Activated CD4-positive, CD25-positive, alpha-beta regulatory T cell treated with anti-CD3 and anti-CD28 coated beads, Interleukin-2, amount 50 U/mL, for 72 hours (primary cell): ENCODE results near the gene ATL3.
"Not testable (repeated sequence)": the region's sequence is repeated elsewhere in the genome, so short reads cannot be mapped to it uniquely, and the experiment has no call there.

Experiments
- DNase-seq: peaks from one replicate; pipeline ENCODE4 v3.0.0; 2021

ATL3 gene, protein sequence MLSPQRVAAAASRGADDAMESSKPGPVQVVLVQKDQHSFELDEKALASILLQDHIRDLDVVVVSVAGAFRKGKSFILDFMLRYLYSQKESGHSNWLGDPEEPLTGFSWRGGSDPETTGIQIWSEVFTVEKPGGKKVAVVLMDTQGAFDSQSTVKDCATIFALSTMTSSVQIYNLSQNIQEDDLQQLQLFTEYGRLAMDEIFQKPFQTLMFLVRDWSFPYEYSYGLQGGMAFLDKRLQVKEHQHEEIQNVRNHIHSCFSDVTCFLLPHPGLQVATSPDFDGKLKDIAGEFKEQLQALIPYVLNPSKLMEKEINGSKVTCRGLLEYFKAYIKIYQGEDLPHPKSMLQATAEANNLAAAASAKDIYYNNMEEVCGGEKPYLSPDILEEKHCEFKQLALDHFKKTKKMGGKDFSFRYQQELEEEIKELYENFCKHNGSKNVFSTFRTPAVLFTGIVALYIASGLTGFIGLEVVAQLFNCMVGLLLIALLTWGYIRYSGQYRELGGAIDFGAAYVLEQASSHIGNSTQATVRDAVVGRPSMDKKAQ

DNA sequence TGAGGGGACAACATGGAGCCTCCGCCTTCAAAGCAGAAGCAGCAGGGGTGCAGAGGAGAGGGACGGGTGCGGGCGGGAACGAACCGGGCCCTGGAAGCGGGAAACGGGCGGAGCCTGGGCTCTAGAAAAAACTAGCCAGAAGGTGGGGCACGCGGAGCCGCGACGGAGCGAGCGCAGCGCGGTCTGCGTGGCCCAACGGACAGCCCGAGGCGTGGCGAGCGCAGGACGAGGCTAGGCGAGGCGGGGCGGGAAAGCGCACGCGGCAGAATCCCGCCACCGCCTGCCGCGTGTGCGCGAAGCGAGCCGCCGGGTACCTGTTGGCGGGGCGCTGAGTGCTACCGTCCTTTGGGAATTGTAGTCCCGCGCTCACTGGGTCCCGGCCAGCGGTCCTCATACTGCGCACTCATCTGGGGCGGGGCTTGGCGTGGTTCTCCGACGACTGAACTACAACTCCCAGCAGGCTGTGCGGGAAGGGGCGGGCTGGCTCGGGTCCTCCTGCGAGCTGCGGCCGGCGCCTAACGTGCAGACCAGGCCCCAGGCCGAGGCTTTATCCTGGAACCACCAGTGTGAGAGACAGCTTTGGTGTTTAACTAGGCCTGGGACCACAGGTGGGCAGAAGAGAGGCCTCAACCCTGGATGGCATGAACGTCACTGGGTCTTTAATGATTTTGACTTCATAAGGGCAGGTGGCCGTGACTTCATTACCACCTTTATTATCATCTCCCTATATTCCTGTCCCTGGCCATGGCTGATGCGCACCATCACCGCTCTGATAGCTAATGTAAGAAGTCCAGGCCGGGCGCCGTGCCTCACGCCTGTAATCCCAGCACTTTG, at the start of gene ATL3:
TSS of gene ATL3 (minus strand) at position 55 of the 834 bp plus-strand sequence. CDS start at position 14, 41 bp downstream.
- peak; percentile 93 for DNase-seq

DNA sequence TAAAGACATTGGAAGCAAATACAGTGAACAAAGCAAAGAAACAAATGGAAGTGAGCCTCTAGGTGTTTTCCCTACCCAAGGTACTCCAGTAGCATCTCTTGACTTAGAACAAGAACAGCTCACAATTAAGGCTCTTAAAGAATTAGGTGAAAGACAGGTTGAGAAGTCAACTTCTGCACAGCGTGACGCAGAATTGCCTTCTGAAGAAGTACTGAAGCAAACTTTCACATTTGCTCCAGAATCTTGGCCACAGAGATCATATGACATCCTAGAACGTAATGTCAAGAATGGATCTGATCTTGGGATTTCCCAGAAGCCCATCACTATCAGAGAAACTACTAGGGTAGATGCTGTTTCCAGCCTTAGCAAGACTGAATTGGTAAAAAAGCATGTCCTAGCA, 49.4 kb upstream of the ATL3 start:
- DNase-seq, result no peak

DNA sequence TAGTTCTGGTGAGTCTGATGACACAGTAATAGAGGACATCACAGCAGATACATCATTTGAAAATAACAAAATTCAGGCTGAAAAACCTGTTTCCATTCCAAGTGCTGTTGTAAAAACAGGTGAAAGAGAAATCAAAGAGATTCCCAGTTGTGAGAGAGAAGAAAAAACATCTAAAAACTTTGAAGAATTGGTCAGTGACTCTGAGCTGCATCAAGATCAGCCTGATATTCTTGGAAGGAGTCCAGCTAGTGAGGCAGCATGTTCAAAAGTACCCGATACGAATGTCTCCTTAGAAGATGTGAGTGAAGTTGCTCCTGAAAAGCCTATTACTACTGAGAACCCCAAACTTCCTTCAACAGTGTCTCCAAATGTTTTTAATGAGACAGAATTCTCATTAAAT, 48.8 kb upstream of the ATL3 start:
- DNase-seq, result no peak

DNA sequence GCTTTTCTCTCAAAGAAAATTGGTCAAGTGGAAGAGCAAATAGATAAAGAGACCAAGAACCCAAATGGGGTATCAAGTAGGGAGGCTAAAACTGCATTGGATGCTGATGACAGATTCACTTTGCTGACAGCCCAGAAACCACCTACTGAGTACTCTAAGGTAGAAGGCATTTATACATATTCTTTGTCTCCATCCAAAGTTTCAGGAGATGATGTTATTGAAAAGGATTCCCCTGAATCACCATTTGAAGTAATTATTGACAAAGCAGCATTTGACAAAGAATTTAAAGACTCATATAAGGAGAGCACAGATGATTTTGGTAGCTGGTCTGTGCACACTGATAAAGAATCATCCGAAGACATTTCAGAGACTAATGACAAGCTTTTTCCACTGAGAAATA, 47.8 kb upstream of the ATL3 start:
- no peak for DNase-seq

DNA sequence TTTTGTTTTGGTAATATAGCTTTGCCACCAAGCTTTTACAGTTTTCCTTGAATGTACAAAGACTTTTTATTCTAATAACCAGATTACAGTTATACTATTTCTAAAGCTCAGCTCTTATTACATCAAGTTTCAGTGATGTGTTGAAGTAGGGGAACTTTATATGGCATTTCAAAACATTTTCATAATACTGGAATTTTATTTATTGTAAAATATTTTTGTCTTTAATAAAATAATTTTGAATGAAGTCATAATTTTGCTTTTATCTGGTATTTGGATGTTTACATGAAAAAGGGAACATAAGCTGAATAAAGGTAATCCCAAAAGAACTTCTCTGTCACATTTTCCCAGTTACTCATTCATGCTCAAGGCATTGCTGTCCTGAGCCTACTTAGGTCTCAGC, 44.9 kb upstream of the ATL3 start:
- DNase-seq, result no peak

DNA sequence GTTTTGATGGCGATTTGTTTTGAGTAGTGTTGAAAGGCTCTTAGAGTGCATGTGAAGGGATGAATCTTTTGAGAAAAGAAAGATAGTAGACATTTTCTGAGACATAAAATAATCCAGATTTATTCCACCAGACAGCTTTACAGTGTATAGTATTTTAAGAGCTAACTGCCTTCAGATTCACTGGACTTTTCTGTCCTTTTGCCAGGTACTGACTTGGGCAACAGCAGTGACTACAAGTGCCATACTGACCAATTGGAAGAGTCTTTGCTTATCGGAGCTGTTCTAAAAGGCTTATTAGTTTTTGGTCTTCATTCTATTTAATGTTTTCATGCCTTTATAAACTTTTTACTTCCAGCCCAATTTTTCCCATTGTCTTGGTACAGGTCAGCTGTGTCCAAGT, 42.6 kb upstream of the ATL3 start:
- no peak for DNase-seq

DNA sequence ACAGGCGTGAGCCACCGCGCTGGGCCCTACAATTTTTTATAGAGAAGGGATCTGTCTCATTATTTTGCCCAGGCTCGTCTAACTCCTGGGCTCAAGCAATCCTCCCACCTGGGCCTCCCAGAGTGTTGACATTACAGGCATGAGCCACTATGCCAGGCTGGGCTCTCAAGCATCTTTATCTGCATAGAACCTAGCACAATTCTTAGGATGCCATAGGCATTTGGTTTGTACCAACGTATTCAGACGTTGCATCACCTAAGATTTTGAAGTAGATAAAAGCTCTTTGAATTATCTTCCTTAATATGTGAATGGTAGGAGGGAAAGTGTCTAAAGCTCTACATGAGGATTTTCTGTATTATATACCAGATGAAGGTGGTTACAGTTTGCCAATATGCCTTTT, 40.7 kb upstream of the ATL3 start:
- DNase-seq, result no peak

DNA sequence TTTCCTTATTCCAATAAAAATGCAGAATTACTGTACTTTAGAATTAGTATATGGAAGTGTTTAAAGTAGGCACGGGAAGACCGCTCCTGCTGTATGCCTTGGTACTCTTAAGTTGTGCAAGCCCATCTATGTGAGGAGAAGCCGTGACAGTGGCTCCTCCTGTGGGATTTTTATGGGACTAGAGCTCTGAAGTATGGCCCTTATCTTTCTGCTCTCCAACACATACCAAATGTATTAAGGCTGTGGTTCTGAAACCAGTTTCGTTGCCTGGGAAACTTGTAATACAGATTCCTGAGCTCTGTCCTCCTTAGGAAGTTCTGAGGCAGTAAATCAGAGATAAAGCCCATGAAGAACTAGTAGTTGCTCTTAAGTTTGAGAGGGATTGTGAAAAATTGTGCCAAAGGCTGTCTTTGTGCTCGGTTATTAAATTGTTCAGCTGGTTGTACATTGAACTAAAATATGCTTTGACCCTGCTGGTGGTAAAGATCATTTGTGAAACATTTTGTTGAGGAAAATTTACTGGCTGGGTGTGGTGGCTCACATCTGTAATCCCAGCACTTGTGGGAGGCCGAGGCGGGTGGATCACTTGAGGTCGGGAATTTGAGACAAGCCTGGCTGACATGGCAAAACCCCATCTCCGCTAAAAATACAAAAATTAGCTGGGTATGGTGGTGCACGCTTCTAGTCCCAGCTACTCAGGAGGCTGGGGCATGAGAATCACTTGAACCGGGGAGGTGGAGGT, 39.5 kb upstream of the ATL3 start:
- DNase-seq, result no peak

DNA sequence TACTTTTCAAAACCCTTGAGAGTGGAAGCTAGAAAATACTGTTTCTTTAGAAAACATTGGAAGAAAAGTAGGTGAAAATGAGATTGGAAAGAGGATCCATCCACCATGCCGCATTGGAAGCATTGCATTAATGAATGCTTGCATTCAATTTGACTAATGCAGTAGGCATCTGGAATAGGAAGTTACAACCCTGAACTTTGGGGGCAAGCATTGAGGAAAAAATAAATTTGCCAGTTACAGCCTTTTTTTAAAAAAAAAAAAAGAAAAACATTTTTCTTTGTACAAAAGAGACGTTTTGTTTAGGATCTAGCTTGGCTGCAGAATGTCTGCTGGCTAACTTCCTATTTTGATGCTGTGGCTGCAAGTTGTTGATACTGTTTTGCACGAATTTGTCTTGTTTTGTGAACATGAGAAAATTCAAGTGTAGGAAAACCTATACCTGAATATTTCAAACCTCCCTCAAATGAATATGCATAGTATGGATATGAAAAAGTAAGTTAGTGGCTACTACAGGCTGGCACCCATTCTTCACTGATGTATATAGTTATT, 38.2 kb upstream of the ATL3 start:
- DNase-seq, result no peak

DNA sequence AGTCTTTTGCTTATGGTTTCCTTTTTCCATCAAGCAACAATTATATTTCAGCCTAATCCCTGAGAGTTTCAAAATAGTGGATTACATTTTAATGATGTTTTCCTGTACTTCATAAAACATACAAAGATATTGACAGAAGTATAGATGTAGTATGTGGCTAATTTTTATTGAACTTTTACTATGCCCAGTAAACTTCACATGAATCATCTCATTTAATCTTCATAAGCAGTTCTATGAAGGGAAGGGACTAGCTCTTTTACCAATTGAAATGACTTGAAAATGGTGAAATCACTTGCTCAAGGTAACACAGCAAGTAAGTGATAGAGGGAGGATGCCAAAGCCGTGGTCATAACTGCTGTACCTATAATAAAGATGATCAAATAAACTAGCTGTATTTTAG, 37.6 kb upstream of the ATL3 start:
- no peak for DNase-seq

DNA sequence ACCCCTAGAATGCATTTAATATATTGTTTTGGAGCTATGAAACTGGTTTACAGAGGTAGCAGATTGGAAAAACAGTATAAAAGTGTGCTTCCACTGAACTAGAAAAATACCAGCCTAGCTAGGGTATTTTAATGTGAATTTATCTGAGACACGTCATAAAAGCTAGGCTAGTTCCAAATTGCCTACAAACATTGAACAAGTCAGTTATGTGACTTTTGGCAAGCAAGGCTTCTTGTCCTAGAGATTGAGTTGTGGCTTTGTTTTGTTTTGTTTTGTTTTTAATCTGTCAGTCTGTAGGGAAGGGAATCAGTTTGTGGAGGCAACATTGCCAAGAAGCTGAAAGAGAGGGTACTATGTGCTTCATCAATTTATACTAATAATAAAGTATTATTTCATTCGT, 34.4 kb upstream of the ATL3 start:
- no peak for DNase-seq

DNA sequence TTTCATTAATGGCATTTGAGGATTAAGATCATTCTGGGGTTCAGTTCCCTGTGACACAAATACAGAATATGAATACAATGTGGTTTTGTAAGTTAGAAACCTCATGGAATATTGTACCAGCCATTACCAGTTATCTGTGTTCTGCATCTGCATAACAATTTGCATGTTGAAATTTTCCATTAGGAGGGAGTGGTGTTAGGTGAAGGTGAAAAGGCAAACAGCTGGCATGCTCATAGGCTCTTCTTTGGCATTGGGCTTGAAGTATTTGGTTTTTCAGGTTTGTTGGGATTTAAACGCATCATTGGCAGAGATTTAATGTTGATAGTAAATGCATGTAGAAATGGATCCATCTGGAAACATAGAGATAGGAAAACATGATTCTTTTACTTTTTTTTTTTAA, 28.7 kb upstream of the ATL3 start:
- DNase-seq, result no peak

DNA sequence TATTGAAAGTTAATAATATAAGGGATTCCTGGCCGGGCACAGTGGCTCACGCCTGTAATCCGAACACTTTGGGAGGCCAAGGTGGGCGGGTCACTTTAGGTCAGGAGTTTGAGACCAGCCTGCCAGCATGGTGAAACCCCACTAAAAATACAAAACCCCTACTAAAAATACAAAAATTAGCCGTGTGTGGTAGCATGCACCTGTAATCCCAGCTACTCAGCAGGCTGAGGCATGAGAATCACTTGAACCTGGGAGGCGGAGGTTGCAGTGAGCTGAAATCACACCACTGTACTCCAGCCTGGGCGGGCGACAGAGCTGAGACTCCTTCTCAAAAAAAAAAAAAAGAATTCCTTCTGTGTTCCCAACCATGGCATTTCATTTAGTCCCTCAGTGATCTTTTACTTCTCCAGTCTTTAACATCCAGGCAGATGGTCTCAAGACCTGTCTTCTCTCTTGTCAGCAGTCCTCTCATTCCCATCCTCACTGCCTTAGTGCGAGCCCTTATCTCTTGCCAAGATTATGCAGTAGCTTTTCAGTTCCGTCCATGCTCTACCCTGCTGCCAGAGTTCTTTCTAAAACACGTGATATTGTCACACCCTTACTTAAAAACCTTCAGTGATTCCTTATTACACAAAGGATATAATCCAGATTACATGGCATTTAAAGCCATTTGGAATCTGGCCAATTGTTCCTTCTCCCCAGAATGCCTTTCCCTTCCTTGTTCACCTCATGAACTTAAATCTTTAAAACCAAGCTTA, 28.0 kb upstream of the ATL3 start:
- DNase-seq, result no peak

DNA sequence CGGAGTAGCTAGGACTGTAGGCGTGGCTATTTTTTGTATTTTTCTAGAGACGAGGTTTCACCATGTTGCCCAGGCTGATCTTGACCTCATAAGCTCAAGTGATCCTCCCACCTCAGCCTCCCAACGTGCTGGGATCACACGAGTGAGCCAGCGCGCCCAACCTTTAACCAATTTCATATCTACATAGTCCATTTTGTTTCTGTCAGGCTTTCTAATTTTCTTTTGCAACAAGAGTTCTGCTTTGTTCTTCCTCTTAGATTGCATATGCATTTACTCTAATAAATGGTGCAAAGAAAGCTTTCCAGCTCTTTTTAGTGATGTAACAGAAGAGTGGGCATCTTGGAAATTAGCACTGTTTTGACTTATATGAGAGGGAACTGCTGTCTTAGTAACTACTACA, 23.4 kb upstream of the ATL3 start:
- no peak for DNase-seq

DNA sequence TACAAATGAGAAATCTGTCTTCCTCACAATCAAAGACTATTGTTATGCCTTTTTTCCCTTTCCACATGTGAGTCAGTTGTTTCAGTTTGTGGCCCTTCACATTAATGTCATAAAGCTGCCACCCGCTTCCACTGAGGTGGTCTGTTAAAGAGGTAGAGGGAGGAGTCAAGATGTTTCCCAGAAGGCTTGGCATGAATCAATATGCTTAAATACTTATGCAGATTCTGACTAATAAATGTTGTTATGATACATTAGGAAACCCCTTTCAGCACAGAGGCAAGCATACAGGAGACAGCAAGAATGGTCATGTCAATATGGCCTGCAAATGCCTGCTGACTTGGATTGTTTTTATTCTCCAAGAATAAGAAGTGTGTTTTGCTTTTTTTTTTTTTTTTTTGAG, 16.7 kb upstream of the ATL3 start:
- no peak for DNase-seq

DNA sequence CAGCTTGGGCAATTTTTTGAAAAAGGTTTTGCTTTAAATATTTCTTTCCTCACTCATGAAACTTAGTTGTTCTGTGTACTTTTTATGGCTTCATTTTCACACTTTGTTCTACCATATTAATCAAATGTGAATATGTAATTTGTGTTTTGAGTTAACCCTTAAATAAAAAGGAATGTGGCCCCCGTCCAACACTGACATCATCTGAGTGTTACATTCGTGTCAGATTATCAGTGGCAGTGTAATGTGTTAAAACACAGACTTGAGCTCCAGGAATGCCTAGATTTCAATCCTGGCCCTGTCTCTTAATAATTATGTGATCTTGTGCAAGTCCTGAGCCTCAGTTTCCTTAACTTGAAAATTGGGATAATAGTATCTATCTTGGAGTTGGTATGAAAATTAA, 15.8 kb upstream of the ATL3 start:
- DNase-seq, result no peak

DNA sequence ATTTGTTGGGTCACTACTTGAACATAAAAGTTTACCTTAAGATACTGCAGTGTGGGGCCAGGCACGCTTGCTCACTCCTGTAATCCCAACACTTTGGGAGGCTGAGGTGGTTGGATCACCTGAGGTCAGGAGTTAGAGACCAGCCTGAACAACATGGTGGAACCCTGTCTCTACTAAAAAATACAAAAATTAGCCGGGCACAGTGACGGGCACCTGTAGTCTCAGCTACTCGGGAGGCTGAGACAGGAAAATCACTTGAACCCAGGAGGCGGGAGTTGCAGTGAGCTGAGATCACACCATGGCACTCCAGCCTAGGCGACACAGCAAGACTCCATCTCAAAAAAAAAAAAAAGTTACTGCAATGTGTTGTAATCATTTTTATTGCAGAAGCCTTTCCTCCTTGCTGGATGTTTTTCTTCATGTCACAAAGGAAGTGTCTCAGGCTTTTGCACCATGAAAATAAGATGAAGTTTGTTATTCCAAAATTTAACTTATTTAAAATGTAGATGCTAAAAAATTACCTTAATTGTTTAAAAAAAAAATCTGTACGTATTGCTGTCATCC, 14.1 kb upstream of the ATL3 start:
- not testable (repeated sequence) for DNase-seq

DNA sequence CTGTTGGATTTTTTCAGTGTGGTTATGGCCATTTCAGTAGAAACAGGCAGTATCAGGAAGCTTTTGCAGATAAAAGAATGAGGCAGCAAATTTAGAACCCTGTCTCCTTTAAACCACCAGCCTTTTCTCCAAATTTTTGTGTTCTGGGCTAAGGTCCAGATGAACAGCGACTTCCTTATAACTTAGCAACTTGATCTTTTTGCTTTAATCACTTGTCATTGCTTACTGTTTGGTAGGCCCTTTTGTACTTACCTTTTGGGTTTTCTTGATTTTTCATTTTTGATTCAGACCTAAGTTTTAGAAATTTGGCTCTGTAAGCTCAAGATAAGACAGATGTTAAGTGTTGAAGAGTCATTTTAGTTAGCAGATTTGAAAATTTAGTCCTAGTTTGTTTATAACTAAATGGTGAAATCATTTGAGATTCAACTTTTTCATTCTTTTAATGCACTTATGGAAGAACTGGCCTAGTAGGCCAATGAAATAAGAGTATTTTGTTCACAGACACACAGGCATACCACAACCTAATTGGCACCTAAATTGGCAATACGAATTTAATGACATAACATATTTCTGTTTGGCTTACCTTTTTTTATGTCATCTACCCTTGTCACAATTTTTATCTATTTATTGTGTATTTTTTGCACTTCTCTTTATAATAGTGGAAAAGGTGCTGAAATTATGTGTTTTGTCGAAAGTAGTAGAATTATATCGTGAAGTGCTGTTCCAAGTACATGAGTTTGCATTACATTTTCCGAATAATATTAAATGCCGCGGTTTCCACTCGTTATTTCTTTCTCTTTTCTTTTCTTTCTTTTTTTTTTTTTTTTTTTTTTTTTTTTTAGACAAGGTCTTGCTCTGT, 12.2 kb upstream of the ATL3 start:
- no peak for DNase-seq

DNA sequence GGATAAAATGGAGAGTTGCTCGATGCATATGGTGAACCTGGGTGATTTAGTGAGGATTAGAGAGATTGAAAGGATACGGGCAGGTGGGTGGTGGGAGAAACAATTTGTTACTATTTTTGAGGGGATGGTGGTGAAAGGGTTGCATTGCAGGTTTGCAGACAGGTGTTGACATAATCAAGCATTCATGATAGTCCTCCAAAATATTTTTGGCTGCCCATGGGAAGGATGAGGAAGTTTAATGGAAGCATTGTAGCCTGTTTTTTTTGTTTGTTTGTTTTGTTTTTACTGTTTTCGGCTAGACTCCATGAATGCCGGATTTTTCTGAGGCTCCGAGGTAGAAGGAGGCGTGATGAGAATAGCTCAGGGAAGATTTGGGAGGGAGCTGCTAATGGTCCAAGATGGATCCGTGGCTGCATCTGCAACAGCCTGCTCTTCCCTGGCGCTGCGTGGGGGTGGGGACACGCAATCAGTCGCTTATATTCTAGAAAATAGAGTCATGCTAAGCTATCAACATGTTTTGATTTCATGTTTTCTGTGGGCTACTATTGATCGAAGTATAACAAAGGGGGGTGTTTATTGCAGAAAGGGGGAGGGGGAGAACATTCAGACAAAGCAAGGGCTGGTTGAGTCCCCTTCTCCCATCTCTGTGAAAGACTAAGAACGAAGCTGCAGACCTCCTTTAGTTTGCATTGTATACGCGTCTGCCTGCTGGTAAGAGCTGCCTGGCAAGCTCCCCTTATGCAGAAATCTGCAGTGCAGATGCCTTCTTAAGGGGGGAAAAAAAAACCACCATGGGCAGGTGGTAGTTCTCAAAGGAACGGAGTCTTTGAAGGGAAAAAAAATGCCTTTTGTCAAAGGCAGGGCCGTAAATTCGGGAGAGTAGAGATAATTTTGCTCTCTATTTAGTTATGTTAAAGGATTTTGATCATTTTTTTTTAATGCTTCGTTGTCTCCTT, 11.2 kb upstream of the ATL3 start:
- no peak for DNase-seq
